CD4-positive, alpha-beta T cell treated with Interferon alpha-2 for 1 hour (primary cell): ENCODE measurements around the gene TYK2.

Experiments
- DNase-seq, 2 donors: peaks; one replicate each; pipeline ENCODE4 v3.0.0-alpha.2; 2020 to 2022

The TYK2 gene

DNA sequence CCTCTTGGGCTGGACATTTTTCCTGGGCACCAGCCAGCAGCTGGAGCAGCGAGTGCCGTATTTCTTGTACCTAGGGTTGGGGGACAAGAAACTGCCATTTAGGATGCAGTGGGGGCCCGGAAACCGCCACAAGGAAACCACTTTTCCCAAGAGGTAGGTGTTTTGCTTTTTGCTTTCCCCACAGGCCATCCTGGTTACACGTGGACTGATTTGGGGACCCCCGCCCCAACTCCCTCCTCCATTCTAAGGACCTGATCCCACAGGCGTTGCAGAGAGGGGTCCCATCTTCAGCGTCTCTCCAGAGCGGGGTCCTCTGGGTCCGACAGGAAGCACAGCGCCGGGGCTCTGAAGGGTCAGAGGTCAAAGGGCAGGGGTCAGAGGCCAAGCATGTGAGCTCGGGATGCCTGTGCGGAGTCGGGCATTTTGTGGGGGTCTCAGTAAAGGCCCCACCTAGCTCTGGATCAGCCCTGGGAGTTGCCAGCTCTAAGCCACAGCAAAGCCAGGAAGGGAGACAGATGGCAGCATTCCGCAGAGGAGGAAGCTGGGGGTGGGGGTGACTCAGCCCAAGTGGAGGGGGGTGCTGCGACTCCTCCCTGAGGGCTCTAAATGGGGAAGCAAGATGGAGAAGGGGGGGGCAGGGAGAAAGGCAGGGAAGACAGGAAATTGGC, 75.1 kb downstream of the TYK2 start:
- DNase-seq, result no peak
